HPDE6-E6E7 (cell line): ENCODE measurements around the gene PCNT.

Experiments
- DNase-seq: peaks from one replicate; pipeline ENCODE4 v3.0.0; 2011; ENCODE audit warnings: missing footprints; ENCODE audit errors: extremely low spot score

The PCNT gene

GRCh38 chr21:46323710-46324389 is at the start of gene PCNT, which contains the start of gene C21orf58:
Gene PCNT, plus strand, starts transcription at chr21:46324156. Its CDS starts 73 bp downstream, at chr21:46324229.
Gene C21orf58, minus strand, starts transcription at chr21:46323870. Its CDS starts 1,132 bp downstream, at chr21:46322738.
- DNase-seq, result peak; percentile 94

GRCh38 chr21:46274797-46275390 is 49.1 kb upstream of the PCNT start:
- DNase-seq, result no peak

GRCh38 chr21:46284077-46284644 is 39.8 kb upstream of the PCNT start:
- DNase-seq, result no peak

GRCh38 chr21:46284733-46285132 is 39.2 kb upstream of the PCNT start:
- DNase-seq, result no peak

GRCh38 chr21:46285206-46285661 is 38.7 kb upstream of the PCNT start, which contains the start of gene MCM3AP:
Gene MCM3AP, minus strand, starts transcription at chr21:46285611. Its CDS starts 325 bp downstream, at chr21:46285286.
- no peak for DNase-seq

GRCh38 chr21:46285761-46286647 is 38.0 kb upstream of the PCNT start, which contains the start of gene YBEY:
Gene YBEY, plus strand, starts transcription at chr21:46286342. Its CDS starts 572 bp downstream, at chr21:46286914.
- DNase-seq, result peak; percentile 89

- no peak for DNase-seq
These were observed 37.3 kb upstream of the PCNT start for GRCh38 chr21:46286648-46287002.

- DNase-seq, result no peak
These were observed 36.4 kb upstream of the PCNT start for GRCh38 chr21:46287541-46287940.

GRCh38 chr21:46289655-46290179 is 34.2 kb upstream of the PCNT start:
- no peak for DNase-seq

- no peak for DNase-seq
These were observed 32.4 kb upstream of the PCNT start for GRCh38 chr21:46291561-46291960.

GRCh38 chr21:46294647-46295176 is 29.2 kb upstream of the PCNT start:
- DNase-seq, result no peak

GRCh38 chr21:46295177-46295770 is 28.7 kb upstream of the PCNT start:
- no peak for DNase-seq

- no peak for DNase-seq
These were observed 27.8 kb upstream of the PCNT start for GRCh38 chr21:46295996-46296752.

- no peak for DNase-seq
These were observed 26.4 kb upstream of the PCNT start for GRCh38 chr21:46297338-46298271.

- DNase-seq, result no peak
These were observed 24.8 kb upstream of the PCNT start for GRCh38 chr21:46299167-46299566.

GRCh38 chr21:46301759-46302158 is 22.2 kb upstream of the PCNT start:
- DNase-seq, result no peak

- DNase-seq, result no peak
These were observed 19.5 kb upstream of the PCNT start for GRCh38 chr21:46304437-46304836.

GRCh38 chr21:46304955-46305354 is 19.0 kb upstream of the PCNT start:
- DNase-seq, result no peak

GRCh38 chr21:46307625-46308024 is 16.3 kb upstream of the PCNT start:
- no peak for DNase-seq
